Lower lobe of right lung (tissue), 2 donors: ENCODE measurements around the gene PARM1. TPM values are rescaled to one million over a fixed set of nuclear protein-coding genes. Genes with fewer than 3 reads are reported as not detected.

Source experiments
- ATAC-seq, 2 donors: fragments of 200-7000 bp; cut with Tn5 transposase; one replicate each; pipeline ENCODE4 v1.9.1; 2020 to 2022; ENCODE audit warnings: mild to moderate bottlenecking in 2 of 2, moderate library complexity in 2 of 2
- DNase-seq: peaks from one replicate; pipeline ENCODE4 v3.0.0-alpha.2; 2020
- H3K27ac ChIP-seq: fragments of 200-600 bp; one replicate; pipeline ENCODE4 v1.8.0; 2022
- H3K27me3 ChIP-seq: fragments of 200-600 bp; one replicate; pipeline ENCODE4 v1.8.0; 2022; ENCODE audit warnings: low read depth
- H3K36me3 ChIP-seq: fragments of 200-600 bp; one replicate; pipeline ENCODE4 v1.8.0; 2022; ENCODE audit warnings: mild to moderate bottlenecking
- H3K4me1 ChIP-seq: fragments of 200-600 bp; one replicate; pipeline ENCODE4 v1.8.0; 2022
- H3K4me3 ChIP-seq: fragments of 200-600 bp; one replicate; pipeline ENCODE4 v1.8.0; 2022; ENCODE audit warnings: mild to moderate bottlenecking
- H3K9me3 ChIP-seq: fragments of 200-600 bp; one replicate; pipeline ENCODE4 v1.8.0; 2022
- CTCF ChIP-seq: fragments of 200-600 bp; IDR thresholded peaks from one replicate; pipeline ENCODE4 v1.8.0; 2022; ENCODE audit warnings: antibody characterized with exemption, mild to moderate bottlenecking
- intact Hi-C: fragments of 100-400 bp; cut with DNase I; formaldehyde crosslinking; loops from one replicate; pipeline ENCODE4 v1.11.0; 2022
- total RNA-seq: library from RNA; stranded (reverse); fragmentation: NEBNext Ultra II Directional; extraction: Animal tissue kit (Norgen Biotek cat#: 25700); gene quantifications from one replicate; pipeline ENCODE4 v1.2.1, GENCODE V29; 2021
- donor health status: DM: no; HTN: yes; CAD: no; lungs with severe emphysema.

The PARM1 gene
- total RNA-seq, 1 donor from 2014 or later: 64.1 TPM

GRCh38 chr4:75025431-75025830 lies 92.5 kb downstream of the PARM1 start:
- no peaks in the 10 kb centered on the region for H3K27me3 ChIP-seq
- H3K9me3 ChIP-seq: no peaks in the 10 kb centered on the region
- H3K36me3 ChIP-seq: no peaks in the 10 kb centered on the region
- intact Hi-C loops: no loop called here
- peaks cover 2% of the 10 kb centered on the region for H3K4me1 ChIP-seq
- ATAC-seq (no peak), DNase-seq (no peak)
- TF ChIP-seq CTCF: no peak
- no peak overlapping the region for H3K4me3 ChIP-seq
- no peak overlapping the region for H3K27ac ChIP-seq

GRCh38 chr4:75028196-75028854 lies 95.4 kb downstream of the PARM1 start:
- TF ChIP-seq CTCF: no peak
- H3K27ac ChIP-seq: no peak overlapping the region
- peak; percentile 83 to 88 for ATAC-seq

GRCh38 chr4:75030028-75030427 lies 97.1 kb downstream of the PARM1 start:
- no peak overlapping the region for H3K4me3 ChIP-seq
- no peaks in the 10 kb centered on the region for H3K9me3 ChIP-seq
- no peaks in the 10 kb centered on the region for H3K27me3 ChIP-seq
- no peak for ATAC-seq
- no peak overlapping the region for H3K27ac ChIP-seq
- intact Hi-C loops: no loop called here
- no peak for DNase-seq
- TF ChIP-seq CTCF: no peak
- no peaks in the 10 kb centered on the region for H3K36me3 ChIP-seq
- H3K4me1 ChIP-seq: peaks cover 12% of the 10 kb centered on the region

More at GRCh38 chr4:75028196-75028854, 95.4 kb downstream of the PARM1 start:
- no peaks in the 10 kb centered on the region for H3K27me3 ChIP-seq
- H3K4me1 ChIP-seq: peaks cover 12% of the 10 kb centered on the region
- no peaks in the 10 kb centered on the region for H3K9me3 ChIP-seq
- peak; percentile 51 for DNase-seq
- intact Hi-C loops: no loop called here
- no peak overlapping the region for H3K4me3 ChIP-seq
- H3K36me3 ChIP-seq: no peaks in the 10 kb centered on the region

GRCh38 chr4:75030649-75031235 lies 97.8 kb downstream of the PARM1 start:
- H3K9me3 ChIP-seq: no peaks in the 10 kb centered on the region
- H3K27ac ChIP-seq: no peak overlapping the region
- H3K4me3 ChIP-seq: no peak overlapping the region
- DNase-seq (peak; percentile 63), ATAC-seq (peak in 1 of 2 donors; percentile 23)
- no peaks in the 10 kb centered on the region for H3K36me3 ChIP-seq
- TF ChIP-seq CTCF: no peak
- H3K4me1 ChIP-seq: peaks cover 12% of the 10 kb centered on the region
- H3K27me3 ChIP-seq: no peaks in the 10 kb centered on the region
- intact Hi-C loops: no loop called here

GRCh38 chr4:75031775-75032174 lies 98.9 kb downstream of the PARM1 start:
- no peak overlapping the region for H3K27ac ChIP-seq
- H3K27me3 ChIP-seq: no peaks in the 10 kb centered on the region
- H3K36me3 ChIP-seq: no peaks in the 10 kb centered on the region
- H3K4me3 ChIP-seq: no peak overlapping the region
- H3K4me1 ChIP-seq: peaks cover 12% of the 10 kb centered on the region
- no peak for TF ChIP-seq CTCF
- ATAC-seq (no peak), DNase-seq (no peak)
- intact Hi-C loops: no loop called here
- no peaks in the 10 kb centered on the region for H3K9me3 ChIP-seq
